HG03175 (cell line): ENCODE measurements around the gene NME9.

Experiments
- ATAC-seq: cut with Tn5 transposase; IDR thresholded peaks from one replicate; pipeline ENCODE4 v1.9.1; 2021; ENCODE audit warnings: mild to moderate bottlenecking, moderate library complexity; ENCODE audit not compliant: unreplicated experiment

Gene NME9

DNA sequence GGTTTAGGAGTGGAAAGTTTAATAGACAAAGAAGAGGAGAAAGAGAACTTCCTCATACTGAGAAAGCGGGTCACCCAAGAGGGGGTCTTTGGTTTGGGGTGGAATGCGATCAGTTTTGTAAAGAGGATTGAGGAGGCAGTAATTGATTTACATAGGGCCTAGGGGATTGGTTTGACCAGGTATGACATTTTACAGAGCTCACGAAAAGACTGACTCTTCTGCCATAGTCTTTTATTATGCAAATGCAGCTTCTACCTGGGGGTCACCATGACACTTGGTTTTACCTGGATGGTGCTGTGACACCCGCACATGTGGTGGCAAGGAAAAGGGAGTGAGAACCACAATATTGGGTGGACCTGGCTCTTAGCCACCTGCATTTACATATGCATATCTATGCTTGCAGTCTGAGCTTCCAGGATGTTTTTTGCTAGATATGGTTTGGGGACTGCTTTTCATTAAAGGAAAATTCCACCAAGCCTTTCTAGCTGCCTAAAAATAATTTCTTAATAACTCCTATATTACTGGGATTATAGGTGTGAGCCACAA lies 6.9 kb upstream of the NME9 start:
- no peak for ATAC-seq

DNA sequence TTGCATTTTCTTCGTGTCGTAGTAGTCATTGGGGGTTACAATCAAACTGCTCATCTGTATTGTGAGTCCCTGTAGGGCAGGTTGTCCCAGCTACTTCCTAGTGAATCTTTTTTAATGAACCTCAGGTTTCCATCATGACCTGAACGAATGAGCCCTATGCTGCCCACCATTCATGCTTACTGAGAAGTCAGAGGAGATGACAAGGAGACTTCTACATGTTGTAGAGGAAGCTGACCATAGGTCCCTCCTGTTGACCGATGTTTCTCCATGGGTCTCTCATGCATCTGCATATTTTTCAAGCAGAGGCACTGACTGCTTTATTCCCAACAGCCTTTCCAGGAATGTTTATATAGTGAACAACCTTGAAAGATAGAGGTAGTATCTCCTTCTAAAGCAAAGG lies 5.0 kb upstream of the NME9 start:
- ATAC-seq = no peak

DNA sequence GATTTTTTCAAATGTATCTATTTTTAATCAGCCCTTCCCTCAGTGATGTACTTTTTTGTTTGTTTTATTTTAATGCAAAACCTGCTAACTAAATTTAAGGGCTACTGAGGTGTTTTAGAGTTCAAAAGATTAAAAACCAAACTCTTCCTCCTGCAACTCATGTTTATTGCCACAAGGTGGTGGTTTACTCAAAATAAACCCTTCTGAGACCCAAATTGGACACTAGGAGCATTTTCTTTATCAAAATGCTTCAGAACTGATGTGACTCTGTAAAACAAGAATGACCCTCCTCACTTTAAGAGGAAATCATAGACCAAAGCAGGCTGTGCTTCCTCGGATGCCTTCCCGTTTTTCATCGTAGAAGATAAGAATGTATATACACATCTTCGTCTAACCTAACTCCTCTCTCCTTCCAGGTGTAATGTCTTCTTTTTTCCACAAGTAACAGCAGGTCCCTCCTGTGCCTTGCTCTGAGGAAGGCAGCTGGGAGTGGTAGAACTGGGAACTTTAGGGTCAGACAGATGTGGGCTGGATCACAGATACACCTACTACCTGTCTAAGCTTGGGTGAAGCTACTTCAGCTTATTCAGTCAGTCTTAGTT lies 2.9 kb upstream of the NME9 start:
- no peak for ATAC-seq

DNA sequence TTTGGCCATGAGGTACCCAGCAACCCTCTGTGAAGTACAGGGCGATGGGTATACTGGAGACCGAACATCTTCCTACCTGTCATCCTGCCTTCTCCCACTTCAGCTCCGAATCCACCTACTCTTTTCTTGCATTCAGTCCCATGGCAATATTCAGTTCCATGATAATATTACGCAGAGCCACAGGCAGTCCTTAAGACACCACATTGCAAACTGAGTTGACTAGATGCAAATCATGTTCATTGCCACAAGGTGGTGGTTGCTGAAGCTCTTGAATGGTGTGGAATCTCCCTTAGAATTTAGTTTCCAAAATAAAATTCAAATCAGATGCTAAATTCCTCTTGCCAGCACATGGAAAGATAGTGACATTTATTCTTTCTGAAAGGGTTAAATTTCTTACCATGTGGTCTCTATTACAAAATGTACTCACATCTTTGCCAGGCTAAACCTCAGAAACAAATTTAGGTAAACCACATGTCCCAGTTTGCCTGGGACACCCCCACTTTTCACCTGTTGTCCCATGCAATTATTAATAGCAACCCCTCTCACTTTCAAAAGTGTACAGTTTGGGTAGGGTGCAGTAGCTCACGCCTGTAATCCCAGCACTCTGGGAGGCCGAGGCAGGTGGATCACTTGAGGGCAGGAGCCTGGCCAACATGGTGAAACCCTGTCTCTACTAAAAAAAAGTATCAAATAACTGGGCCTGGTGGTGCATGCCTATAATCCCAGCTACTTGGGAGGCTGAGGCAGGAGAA lies 1.7 kb upstream of the NME9 start:
- no peak for ATAC-seq

DNA sequence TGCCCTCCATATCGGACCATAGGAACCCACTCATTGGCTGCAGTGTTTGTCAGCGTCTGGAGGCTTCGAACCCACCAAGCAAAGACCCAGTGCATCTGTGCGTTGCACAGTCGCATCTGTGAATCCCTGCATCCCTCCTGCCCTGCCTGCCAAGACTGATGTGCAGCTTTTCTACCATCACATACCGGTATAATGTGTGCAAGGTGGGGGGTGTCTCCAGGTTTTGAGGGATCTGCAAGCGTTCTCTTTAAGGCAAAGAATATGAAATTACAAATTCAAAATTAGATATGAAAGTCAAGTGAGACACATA lies 288 bp upstream of the NME9 start:
- ATAC-seq = no peak

DNA sequence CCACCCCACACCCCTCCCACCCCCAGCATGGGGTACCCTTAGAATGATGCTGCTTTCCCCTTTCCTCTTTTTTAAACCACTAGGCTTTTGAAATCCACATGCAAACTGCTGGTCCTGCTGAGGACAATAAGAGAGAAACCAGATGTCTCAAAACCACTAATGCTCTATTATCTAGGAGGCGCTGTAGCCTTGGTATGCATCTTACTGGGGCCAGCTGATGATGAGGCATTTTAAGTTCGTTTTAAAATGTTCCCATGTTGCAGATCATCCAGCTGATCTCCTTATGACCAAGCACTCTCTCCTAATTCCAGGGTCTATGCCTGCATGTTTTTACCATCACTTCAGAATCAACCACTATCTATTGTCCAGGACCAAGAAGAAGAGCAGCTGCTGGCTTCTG lies 1.3 kb downstream of the NME9 start:
- ATAC-seq = no peak

DNA sequence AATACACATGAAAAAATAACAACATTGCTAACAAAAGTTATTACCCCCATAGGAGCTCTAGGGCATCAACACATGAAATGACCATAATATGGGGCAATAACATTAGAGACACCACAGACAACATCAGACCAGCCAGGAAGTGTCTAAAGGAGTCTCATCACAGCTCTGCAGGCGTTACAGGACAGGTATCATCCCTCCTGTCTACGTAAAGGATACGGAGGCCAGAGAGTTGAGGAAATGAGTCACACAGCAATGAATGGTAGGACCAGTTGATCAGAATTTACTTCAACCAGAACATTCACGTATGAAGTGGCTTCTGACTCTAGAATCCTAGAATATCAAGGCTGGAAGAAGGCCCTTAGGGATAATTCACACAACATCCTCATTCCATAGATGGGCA lies 1.8 kb downstream of the NME9 start:
- ATAC-seq = no peak

DNA sequence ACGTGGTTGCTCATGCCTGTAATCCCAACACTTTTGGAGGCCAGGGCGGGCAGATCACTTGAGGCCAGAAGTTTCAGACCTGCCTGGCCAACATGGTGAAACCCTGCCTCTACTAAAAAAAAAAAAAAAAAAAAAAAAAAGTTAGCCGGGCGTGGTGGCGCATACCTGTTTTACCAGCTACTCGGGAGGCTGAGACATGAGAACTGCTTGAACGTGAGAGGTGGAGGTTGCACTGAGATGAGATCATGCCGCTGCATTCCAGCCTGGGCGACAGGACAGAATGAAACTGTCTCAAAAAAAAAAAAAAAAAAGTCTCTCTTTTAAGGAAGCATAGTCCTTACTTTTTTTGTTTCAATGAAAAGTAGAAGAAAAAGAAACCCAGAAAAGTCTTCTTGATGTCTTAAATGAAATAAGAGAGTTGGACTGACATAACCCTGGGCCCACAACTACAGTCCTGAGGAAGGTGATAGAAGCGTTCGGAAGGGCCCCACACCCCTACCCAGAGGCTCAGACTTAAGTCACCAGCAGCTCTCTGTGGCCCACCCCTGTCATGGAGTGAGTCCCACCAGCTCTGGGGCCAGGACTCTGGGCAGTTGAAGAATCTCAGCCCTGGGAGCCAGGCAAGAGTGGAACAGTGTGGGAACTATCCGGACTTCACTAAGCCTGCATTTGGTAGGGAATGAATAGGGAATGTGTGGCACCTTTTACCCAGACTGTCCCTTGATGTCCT lies 2.6 kb downstream of the NME9 start:
- ATAC-seq = no peak

DNA sequence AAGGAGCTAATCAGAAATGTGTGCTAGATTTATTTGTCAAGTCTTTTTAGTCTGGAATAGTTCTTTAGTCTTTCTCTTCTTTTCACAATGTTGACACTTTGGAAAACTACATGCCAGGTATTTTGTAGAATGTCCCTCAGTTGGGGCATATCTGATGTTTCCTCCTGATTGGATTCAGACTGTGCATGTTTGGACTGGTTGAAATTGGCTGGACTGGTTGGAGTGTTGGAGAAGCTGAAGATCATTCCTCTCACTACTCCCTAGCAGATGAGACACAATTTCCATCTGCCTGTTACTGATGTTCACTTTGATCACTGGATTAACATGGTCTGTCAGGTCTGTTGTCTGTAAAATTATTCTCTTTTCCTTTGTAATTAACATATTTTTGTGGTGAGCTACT lies 3.7 kb downstream of the NME9 start:
- ATAC-seq = no peak

DNA sequence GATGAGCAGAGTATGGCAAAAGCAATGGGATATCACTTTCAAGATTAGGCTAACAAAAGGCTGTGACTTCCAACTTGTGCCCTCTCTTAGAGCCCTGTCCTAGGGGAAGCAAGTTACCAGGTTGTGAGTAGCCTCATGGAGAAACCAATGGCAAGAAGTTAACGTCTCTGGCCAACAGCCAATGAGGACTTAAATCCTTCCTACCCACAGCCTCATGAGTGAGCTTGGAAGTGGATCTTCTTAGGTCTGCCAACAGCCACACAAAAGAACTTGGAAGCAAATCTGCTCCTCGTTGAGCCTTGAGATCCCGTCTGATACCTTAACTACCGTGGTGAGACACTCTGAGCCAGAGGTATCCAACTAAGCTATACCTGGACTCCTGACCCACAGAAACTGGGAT lies 5.7 kb downstream of the NME9 start:
- no peak for ATAC-seq

DNA sequence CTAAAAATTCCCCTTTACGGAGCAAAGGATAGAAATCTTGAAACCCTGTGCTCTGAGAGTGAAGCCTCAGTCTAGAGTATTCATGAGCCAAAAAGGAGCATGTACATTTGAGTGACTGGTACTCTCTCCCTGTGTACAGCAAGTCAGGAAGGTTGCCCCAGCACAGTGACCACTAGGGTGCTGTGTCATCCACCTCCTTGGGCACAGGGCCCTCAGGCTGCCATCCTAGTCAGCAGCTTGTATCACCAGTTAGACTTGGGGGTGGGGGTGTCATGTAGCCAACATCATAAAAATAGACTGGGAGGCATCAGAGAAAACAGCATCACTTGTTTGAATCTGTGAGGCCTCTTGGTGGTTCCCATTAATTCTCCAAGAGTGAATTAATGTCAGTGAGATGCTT lies 12.0 kb downstream of the NME9 start:
- ATAC-seq = no peak

DNA sequence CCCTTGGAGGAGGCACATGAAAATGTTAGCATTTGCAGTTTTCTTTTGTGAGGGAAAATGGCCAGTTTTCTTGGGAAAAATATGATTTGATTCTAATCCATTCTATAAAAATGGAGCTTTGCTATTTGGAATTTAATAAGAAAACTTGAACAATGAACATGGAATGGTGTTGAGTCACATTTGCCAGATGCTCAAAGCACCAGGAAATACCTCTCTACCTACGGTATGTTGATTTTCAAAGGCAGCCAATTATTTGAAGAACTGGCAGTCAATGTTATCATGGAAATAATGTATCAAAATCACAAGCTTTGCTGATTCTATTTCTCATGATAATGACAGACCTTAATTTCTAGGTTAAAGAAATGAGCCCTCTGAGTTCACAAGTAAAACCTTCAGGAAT lies 14.9 kb downstream of the NME9 start:
- ATAC-seq = no peak

DNA sequence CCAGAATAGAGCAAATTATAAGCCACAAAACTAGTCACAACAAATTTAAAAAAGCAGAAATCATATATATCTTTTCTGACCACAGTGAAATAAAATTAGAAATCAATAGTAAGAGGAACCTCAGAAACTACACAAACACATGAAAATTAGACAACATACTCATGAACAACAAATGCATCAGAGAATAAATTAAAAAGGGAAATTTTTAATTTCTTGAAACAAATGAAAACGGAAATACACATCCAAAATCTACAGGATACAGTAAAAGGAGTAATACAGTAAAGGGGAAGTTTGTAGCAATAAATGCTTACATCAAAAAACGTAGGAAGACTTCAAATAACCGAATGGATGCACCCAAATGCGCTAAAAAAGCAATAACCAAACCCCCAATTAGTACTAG lies 19.2 kb downstream of the NME9 start:
- no peak for ATAC-seq

DNA sequence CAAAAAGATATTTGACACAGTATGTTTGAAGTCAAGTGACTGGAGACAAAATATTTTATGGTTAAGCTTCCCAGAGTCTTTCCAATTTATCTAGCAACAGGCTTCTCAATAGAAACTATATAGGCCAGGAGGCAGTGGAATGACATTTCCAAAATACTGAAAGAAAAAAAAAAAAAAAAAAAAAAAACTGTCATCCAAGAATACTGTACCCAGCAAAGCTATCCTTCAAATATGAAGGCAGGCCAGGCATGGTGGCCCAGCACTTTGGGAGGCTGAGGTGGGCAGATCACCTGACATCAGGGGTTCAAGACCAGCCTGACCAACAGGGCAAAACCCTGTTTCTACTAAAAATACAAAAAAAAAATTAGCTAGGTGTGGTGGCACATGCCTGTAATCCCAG lies 20.9 kb downstream of the NME9 start:
- ATAC-seq = no peak

DNA sequence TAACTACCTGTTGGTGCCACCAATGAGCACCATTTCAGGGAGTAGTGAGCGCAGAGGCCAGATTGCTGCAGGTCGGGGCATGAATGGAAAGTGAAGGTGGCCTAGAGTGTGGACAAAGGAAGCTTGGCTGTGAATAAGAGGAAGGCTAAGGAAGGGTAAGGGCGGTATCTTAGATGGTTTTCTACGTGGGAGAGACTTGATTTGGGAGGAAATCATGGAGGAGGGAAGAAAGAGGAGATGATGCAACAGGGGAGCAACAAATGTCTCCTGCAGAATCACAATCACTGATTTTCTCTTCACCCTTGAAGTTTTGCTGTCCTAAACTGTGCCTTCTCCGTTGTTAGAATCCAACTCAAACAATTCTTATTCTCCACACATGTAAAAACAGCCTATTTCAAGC lies 21.8 kb downstream of the NME9 start:
- ATAC-seq = no peak

DNA sequence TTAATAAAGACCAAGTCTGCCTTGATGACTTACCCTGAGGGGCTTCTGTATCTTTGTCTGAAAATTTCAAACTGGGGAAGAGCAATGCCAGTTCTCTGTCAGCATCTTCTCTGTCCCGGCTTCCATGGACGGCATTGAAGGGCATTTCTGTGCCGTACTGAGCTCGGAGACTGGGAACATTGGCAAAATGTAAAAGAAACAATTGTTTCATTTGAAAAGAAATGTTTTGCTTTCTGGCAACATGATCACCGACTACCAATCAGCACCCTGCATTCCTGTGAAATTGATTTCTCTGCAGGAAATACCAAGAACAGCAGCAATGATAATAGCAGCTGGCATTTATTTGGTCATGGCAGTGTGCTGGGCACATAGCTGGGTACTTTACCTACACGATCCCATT lies 26.2 kb downstream of the NME9 start:
- ATAC-seq = no peak

DNA sequence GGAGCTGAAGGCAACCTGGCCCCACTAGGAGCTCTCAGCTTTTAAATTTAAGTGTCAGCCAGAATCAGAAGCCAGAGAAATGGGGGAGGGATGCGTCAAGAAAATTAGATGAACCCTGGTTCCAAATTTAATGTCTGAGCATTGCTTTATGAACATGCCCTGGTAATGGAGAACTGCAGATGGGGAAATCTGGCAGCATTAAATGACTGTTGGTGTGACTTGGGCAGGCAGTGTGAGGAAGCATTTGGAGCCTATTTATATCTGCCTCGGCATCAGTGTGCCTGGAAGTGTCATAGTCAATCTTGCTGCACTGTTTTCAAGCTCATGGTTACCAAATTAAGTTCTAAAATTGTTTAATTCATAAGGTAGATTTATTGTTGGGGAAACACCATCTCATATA lies 29.0 kb downstream of the NME9 start:
- no peak for ATAC-seq

DNA sequence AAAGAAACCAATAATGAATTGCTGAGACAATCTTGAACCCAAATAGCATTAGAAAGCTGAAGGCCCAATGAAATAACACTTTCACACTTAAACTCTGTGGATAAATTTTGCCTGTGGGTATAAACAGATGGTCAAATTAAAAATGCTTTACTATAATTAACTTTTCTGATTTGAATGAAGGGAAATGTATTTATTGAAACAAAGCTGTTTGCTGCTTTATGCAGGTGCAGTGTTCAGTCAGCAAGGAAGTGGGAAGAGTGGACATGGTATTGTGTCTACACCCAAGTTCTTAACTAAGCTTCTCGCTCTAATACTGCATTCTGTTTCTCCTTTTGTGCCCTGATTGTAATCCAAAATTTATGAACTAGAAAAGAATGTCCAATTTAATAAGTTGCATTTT lies 31.8 kb downstream of the NME9 start:
- no peak for ATAC-seq

DNA sequence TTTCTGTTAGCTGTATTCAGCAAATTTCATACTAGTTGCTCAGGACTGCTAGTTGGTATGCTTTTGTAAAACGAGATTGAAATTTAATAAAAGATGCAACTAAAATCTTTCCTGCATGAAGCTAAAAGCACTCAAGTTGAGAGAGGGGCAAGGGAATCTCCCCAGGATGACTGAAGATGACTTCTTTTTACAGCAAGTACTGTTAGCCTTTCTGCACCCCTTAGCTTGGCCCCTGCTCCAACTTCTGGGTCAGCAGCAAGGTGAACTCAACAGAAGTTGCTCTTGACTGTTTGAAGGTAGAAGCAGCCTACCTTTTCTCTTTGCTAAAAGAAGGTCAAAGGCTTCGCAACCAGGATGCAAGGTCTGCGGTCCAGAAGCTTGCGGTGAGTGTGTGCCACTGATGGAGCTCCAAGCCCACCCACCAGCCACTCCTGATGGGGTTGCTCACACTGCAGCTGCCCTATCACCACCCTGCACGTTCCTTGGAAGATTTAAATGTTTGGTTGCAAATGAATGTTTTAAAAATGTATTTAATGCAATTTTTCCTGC lies 32.5 kb downstream of the NME9 start:
- ATAC-seq = no peak

DNA sequence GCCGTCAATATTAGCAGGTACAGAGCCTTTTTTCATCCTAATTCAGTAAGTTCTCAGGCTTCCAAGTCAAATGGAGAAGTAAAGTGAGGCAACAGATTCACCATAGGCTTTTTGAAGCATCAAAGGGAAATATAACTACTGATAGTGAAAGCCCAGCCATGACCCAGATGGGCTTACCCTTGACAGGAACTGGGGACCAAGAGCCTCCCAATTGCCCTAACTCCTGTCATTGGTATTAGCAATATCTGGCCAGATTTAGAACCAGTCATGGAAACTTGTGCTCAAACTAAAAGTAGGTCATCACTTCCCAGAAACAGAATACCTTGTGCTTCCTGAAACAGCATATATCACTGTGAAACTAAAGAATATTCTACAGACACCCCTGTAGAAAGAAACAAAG lies 33.0 kb downstream of the NME9 start:
- no peak for ATAC-seq

DNA sequence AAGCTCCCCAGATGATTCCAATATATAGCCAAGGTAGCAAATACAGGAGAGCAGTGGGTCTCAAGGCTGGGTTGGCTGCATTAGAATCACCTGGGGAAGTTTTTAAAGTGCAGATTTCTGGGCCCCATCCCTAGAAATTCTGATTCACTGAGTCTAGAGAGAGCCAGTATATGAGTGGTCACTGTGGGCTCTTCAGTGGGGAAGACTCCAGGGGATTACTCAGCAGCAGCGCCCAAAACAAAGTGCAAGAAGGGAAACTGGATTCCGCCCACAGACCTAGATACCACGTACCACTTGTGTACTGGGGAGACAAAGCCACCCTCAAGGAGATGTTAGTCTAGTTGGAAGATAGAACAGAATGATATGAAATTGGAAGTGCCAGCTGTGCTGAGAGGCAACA lies 40.0 kb downstream of the NME9 start:
- no peak for ATAC-seq

DNA sequence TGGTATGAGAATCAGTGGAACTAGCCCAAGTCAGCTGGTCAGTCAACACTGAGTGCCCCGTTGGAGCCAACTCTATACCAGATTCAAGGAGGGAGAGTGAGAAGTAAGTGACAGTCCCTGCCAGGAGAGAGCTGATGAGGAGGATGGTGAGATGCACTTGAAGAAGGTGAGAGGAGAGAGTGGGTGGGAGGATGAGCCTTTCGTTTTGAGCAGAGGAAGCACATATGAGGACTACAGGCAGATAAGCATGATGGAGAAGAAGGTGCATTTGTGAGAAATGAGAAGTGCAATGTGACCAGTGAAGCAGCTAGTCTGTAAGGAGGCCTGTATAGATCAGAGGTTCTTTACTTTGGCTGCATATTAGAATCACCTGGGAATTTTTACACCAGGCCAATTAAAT lies 40.4 kb downstream of the NME9 start:
- ATAC-seq = no peak
